Tibial nerve (tissue), 3 donors: ENCODE data around the gene BLNK.

ENCODE experiments used
- CTCF ChIP-seq, 5 experiments: fragments of 200-600 bp in 3 of 5; fragments of 450-650 bp in 2 of 5; sonication (generic) in 3 of 5; IDR thresholded peaks; one replicate each; pipeline ENCODE4 v1.5.1; 2016 to 2019; ENCODE audit warnings: antibody characterized with exemption in 5 of 5, mild to moderate bottlenecking in 3 of 5, moderate library complexity in 2 of 5
- POLR2A ChIP-seq, 2 donors: fragments of 450-650 bp; IDR thresholded peaks; one replicate each; pipeline ENCODE4 v1.6.1; 2017; ENCODE audit warnings: antibody characterized with exemption in 2 of 2, mild to moderate bottlenecking in 2 of 2, moderate library complexity in 2 of 2

DNA sequence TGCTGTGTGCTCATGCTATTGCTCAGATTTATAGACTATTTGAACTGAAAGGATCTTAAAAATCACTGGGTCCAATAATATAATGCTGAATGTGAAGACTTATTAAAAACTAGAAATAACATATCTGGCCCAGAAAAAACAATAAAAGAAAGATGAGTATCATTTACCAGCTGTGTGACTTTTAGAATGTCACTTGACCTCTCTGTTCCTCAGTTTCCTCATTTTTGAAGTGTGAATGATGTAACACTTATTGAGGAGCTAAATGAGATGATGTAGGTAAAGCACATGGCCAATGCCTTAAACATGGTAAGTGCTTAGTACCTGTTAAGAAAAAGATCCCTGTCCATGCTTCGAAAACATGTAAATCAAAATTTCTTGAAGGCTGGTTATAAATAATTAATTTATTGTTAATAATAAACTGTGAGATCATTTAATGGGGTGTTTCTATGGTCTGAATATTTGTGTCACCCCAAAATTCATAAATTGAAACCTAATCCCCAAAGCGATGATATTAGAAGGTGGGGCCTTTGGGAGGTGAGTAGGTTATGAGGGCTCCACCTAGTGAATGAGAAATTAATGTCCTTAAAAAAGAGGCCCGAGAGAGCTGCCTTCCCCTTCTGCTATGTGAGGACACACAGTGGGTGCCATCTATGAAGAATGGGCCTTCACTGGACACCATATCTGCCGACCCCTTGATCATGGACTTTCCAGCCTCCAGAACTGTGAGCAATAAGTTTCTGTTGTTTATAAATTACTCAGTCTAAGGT is 45.9 kb upstream of the BLNK start:
- no peak for TF ChIP-seq CTCF (IDR thresholded peaks at IDR 0.05)
- no peak for TF ChIP-seq POLR2A (IDR thresholded peaks at IDR 0.05)
